Right lobe of liver (tissue), 6 donors: Measurements from ENCODE around the gene LIMK1. TPM values are rescaled to one million over a fixed set of nuclear protein-coding genes. Genes with fewer than 3 reads are reported as not detected.

Source experiments
- ATAC-seq, 4 donors: fragments of 200-7000 bp; cut with Tn5 transposase; one replicate each; pipeline ENCODE4 v1.9.1; 2020; ENCODE audit warnings: mild to moderate bottlenecking in 4 of 4, moderate library complexity in 4 of 4
- DNase-seq, 3 donors: peaks; one replicate each; pipeline ENCODE4 v3.0.0-alpha.2; 2020
- H3K27ac ChIP-seq, 3 donors: fragments of 200-600 bp; one replicate each; pipeline ENCODE4 v1.8.0; 2022
- H3K27me3 ChIP-seq, 2 donors: fragments of 200-600 bp; one replicate each; pipeline ENCODE4 v1.8.0; 2022
- H3K36me3 ChIP-seq, 4 donors: fragments of 200-600 bp; sonication (generic) in 1 of 4; one replicate each; pipeline versions ENCODE4 v1.5.1 to v1.8.0; 2017 to 2022; ENCODE audit warnings: control low read depth in 1 of 4
- H3K4me1 ChIP-seq, 4 donors: fragments of 200-600 bp; sonication (generic) in 1 of 4; one replicate each; pipeline versions ENCODE4 v1.5.1 to v1.8.0; 2017 to 2022; ENCODE audit warnings: control low read depth in 1 of 4
- H3K4me3 ChIP-seq, 3 donors: fragments of 200-600 bp; one replicate each; pipeline ENCODE4 v1.8.0; 2022
- H3K9me3 ChIP-seq, 4 donors: fragments of 200-600 bp; sonication (generic) in 1 of 4; one replicate each; pipeline versions ENCODE4 v1.5.1 to v1.8.0; 2017 to 2022; ENCODE audit warnings: control low read depth in 1 of 4
- POLR2A ChIP-seq: fragments of 450-650 bp; IDR thresholded peaks from one replicate; pipeline ENCODE4 v1.6.1; 2017; ENCODE audit warnings: antibody characterized with exemption, mild to moderate bottlenecking
- WGBS: methylation state at CpG from one replicate; pipeline ENCODE4 v1.1.6; 2018; ENCODE audit warnings: low coverage, low lambda C conversion rate; ENCODE audit not compliant: insufficient coverage; ENCODE audit errors: missing lambda C conversion rate; 5-methylcytosine and 5-hydroxymethylcytosine counted together
- intact Hi-C, 2 donors: fragments of 100-400 bp; cut with DNase I; formaldehyde crosslinking; loops; one replicate each; pipeline versions ENCODE4 v1.11.2 to v1.14.1; 2022
- total RNA-seq, 6 experiments: library from RNA; depleted of rRNA in 2 of 6; stranded (reverse); fragments of >200 nt in 2 of 6; fragmentation: NEBNext Ultra II Directional in 3 of 6; extraction: Animal tissue kit (Norgen Biotek cat#: 25700) in 3 of 6; gene quantifications; one replicate each; pipeline versions ENCODE4 v1.1.0 to v1.2.4, GENCODE V29; 2016 to 2023
- TF ChIP-seq, protein P1 (sequence below), 4 donors: fragments of 200-600 bp in 3 of 4; fragments of 450-650 bp in 1 of 4; IDR thresholded peaks; one replicate each; pipeline versions ENCODE4 v1.5.1 to v1.8.0; 2016 to 2022; ENCODE audit warnings: antibody characterized with exemption in 4 of 4, mild to moderate bottlenecking in 2 of 4
- donor health status: DM: no; HTN: yes; CAD: no.
- donor health status: DM: no; HTN: no; CAD: no.
- donor health status: DM: no; HTN: no; CAD: no.
- donor health status: DM: no; HTN: yes; CAD: no.
- donor health status: DM: no; HTN: yes; CAD: no.

LIMK1 gene
- total RNA-seq, 6 experiments from 2014 or later = 3.1 to 9.9 (median 5.8) TPM

DNA sequence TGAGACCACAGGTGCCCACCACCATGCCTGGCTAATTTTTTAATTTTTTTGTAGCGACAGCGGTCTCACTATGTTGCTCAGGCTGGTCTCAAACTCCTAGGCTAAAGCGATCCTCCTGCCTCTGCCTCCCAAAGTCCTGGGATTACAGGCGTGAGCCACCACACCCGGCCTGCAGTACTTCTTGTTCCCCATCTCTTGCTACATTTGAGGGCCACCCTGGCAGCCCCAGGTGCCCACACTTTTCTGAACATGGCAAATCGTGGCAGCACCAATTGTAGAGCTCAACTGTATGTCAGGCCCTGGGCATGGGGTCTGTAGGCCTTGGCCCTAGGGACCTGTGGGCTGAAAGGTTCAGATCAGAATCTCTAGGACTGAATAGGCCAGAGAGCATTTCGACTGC is 25.1 kb upstream of the LIMK1 start:
- DNase-seq (peak in 1 of 3 donors; percentile 20), ATAC-seq (no peak)
- peaks cover 0 to 16% (median 5%) of the 10 kb centered on the region in 4 donors for H3K4me1 ChIP-seq
- intact Hi-C loops = loop anchor here in 1 of 2 donors (10.0 kb wide), 1 partner anchor 146 kb away; no protein-coding TSS in a partner anchor
- H3K27ac ChIP-seq = no peak overlapping the region
- H3K9me3 ChIP-seq = no peaks in the 10 kb centered on the region
- H3K27me3 ChIP-seq = no peaks in the 10 kb centered on the region
- WGBS = 86% methylated on average over 7 of the region's 7 CpGs
- H3K4me3 ChIP-seq = no peak overlapping the region
- H3K36me3 ChIP-seq = no peaks in the 10 kb centered on the region
- no peak for TF ChIP-seq POLR2A
- TF ChIP-seq, protein P1, sequence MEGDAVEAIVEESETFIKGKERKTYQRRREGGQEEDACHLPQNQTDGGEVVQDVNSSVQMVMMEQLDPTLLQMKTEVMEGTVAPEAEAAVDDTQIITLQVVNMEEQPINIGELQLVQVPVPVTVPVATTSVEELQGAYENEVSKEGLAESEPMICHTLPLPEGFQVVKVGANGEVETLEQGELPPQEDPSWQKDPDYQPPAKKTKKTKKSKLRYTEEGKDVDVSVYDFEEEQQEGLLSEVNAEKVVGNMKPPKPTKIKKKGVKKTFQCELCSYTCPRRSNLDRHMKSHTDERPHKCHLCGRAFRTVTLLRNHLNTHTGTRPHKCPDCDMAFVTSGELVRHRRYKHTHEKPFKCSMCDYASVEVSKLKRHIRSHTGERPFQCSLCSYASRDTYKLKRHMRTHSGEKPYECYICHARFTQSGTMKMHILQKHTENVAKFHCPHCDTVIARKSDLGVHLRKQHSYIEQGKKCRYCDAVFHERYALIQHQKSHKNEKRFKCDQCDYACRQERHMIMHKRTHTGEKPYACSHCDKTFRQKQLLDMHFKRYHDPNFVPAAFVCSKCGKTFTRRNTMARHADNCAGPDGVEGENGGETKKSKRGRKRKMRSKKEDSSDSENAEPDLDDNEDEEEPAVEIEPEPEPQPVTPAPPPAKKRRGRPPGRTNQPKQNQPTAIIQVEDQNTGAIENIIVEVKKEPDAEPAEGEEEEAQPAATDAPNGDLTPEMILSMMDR (IDR thresholded peaks at IDR 0.05) = no peak

DNA sequence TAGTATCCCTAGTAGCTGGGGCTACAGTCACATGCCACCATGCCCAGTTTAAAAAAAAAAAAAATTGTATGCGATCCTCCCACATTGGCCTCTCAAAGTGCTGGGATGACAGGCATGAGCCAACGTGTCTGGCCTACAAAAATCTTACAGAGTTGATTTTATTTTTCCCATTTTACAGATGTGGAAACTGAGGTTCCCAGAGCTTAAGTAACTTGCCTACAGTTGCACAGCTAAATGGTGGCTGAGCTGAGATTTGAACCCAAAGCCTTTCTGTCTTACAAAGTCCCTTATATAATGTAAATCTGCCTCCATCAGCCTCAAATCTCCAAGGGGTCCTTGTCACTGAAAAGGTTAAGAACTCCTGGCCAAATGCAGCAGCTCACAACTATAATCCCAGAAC is 24.6 kb upstream of the LIMK1 start:
- WGBS = 77% methylated on average over 2 of the region's 2 CpGs
- no peaks in the 10 kb centered on the region for H3K27me3 ChIP-seq
- H3K4me3 ChIP-seq = no peak overlapping the region
- no peaks in the 10 kb centered on the region for H3K36me3 ChIP-seq
- TF ChIP-seq, protein P1 (IDR thresholded peaks at IDR 0.05) = no peak
- no peak for TF ChIP-seq POLR2A
- peaks cover 0 to 16% (median 5%) of the 10 kb centered on the region in 4 donors for H3K4me1 ChIP-seq
- ATAC-seq = no peak
- no peaks in the 10 kb centered on the region for H3K9me3 ChIP-seq
- intact Hi-C loops = loop anchor here in 1 of 2 donors (10.0 kb wide), 1 partner anchor 146 kb away; no protein-coding TSS in a partner anchor
- peak in 1 of 3 donors; percentile 7 for DNase-seq
- H3K27ac ChIP-seq = peak overlapping the region in 1 of 3 donors; percentile 5

DNA sequence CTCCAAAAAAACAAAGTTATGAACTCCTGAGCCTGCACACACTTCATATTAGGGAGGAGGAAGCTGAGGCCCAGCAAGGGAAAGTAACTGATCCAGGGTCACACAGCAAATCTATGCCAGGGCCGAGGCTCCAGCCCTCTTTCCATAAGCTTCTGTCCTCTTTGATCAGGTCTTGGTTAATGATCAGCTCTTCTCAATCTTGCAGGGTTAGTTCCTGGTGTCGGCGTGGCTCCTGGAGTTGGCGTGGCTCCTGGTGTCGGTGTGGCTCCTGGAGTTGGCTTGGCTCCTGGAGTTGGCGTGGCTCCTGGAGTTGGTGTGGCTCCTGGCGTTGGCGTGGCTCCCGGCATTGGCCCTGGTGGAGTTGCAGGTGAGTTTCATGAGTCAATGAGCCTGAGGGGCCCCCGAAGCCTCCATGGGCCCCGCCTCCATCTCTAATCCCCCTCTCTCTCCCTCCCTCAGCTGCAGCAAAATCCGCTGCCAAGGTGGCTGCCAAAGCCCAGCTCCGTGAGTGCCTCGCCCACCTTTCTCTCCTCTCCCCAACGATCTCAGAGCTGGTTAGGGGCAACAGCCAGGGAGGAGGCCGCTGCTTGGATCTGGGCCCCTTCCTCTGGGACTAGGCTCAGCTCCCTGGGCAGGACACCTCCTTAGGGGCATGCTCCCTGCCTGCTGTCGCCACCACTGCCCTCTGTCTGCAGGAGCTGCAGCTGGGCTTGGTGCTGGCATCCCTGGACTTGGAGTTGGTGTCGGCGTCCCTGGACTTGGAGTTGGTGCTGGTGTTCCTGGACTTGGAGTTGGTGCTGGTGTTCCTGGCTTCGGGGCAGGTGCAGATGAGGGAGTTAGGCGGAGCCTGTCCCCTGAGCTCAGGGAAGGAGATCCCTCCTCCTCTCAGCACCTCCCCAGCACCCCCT is 23.7 kb upstream of the LIMK1 start:
- TF ChIP-seq, protein P1 (IDR thresholded peaks at IDR 0.05) = no peak
- no peak for TF ChIP-seq POLR2A
- no peaks in the 10 kb centered on the region for H3K9me3 ChIP-seq
- intact Hi-C loops = loop anchor here in 1 of 2 donors (10.0 kb wide), 2 partner anchors 145 to 335 kb away; no protein-coding TSS in a partner anchor
- H3K36me3 ChIP-seq = no peaks in the 10 kb centered on the region
- no peaks in the 10 kb centered on the region for H3K27me3 ChIP-seq
- DNase-seq = peak; percentile 93 to 96 (median 95)
- WGBS = 43% methylated on average over 10 of the region's 21 CpGs
- ATAC-seq = peak; percentile 82 to 91 (median 86)
- H3K27ac ChIP-seq = peak overlapping the region in 2 of 3 donors; percentile 5 to 42
- H3K4me3 ChIP-seq = no peak overlapping the region
- H3K4me1 ChIP-seq = peaks cover 0 to 16% (median 5%) of the 10 kb centered on the region in 4 donors

DNA sequence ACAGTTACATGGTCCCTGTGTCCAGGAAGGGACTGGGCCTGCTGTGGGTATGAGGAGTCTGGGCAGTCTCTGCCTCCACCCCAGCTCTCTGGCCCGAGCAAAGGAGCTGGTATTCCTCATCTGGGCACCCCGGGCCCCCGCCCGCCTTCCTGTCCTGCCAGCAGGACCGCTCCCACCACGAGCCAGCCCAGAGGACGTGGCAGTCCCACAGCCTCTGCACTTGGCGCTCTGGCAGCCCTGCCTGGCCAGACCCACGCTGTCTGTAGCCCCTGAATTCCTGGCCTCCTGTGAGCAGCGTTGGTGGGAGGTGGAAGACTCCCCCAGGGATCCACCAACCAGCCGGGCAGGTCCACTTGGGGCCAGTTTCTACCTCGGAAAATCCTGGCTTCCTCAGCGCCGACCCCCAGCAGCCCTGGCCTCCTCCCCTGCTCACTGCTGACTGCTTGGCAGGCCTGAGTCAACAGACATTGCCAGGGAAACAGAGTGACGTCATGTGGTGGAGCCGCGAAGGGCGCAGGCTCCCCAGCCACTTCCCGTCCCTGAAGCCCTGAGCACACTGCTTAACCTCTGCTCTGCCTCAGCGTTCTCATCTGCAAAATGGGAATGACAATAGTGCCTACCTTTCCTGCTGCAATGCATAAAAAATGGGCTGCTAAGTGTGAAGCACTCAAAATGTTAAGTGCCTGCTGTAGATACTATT is 21.6 kb upstream of the LIMK1 start:
- peak; percentile 78 to 85 (median 82) for ATAC-seq
- Histone ChIP-seq H3K27me3 (no peaks in the 10 kb centered on the region), H3K36me3 (no peaks in the 10 kb centered on the region), H3K4me1 (peaks cover 0 to 16% (median 5%) of the 10 kb centered on the region in 4 donors), H3K9me3 (no peaks in the 10 kb centered on the region), H3K27ac (peak overlapping the region; percentile 79 to 82 (median 81)), H3K4me3 (peak overlapping the region; percentile 9 to 41 (median 14))
- intact Hi-C loops = loop anchor here in 1 of 2 donors (10.0 kb wide), 1 partner anchor 333 kb away; no protein-coding TSS in a partner anchor
- TF ChIP-seq, protein P1 (IDR thresholded peaks at IDR 0.05) = no peak
- peak; percentile 48 for TF ChIP-seq POLR2A
- DNase-seq = peak; percentile 81 to 91 (median 88)
- 36% methylated on average over 14 of the region's 20 CpGs for WGBS
